Activated CD8-positive, alpha-beta T cell treated with anti-CD3 and anti-CD28 coated beads for 36 hours (primary cell): Measurements from ENCODE around the gene IVNS1ABP. TPM values are rescaled to one million over a fixed set of nuclear protein-coding genes. Genes with fewer than 3 reads are reported as not detected.

Source experiments
- ATAC-seq: fragments of 200-7000 bp; cut with Tn5 transposase; one replicate; pipeline ENCODE4 v1.10.0; 2021; ENCODE audit warnings: mild to moderate bottlenecking, moderate library complexity
- CTCF ChIA-PET: fragments of 350-600 bp; sonication (Branson Sonifier 250); formaldehyde crosslinking; loops from one replicate; lab custom pipeline; 2021; ENCODE audit warnings: antibody characterized with exemption; lab: Charles Lee
- POLR2A ChIA-PET: fragments of 350-600 bp; sonication (Branson Sonifier 250); formaldehyde crosslinking; loops from one replicate; lab custom pipeline; 2021; ENCODE audit warnings: antibody characterized with exemption; lab: Charles Lee
- DNase-seq: peaks from one replicate; pipeline ENCODE4 v3.0.0-alpha.2; 2020
- H3K27ac Mint-ChIP-seq: one replicate; pipeline ENCODE4 v1.8.0; 2021; ENCODE audit warnings: mild to moderate bottlenecking, mixed read lengths
- H3K27me3 Mint-ChIP-seq: one replicate; pipeline ENCODE4 v1.8.0; 2021; ENCODE audit warnings: mixed read lengths
- H3K36me3 Mint-ChIP-seq: one replicate; pipeline ENCODE4 v1.8.0; 2021; ENCODE audit warnings: low read depth, mixed read lengths
- H3K4me1 Mint-ChIP-seq: one replicate; pipeline ENCODE4 v1.8.0; 2021; ENCODE audit warnings: low read depth, mixed read lengths
- H3K4me3 Mint-ChIP-seq: one replicate; pipeline ENCODE4 v1.8.0; 2021; ENCODE audit warnings: mild to moderate bottlenecking, moderate library complexity, mixed read lengths
- H3K9me3 Mint-ChIP-seq: one replicate; pipeline ENCODE4 v1.8.0; 2021; ENCODE audit warnings: mixed read lengths
- intact Hi-C: fragments of 100-400 bp; cut with micrococcal nuclease; formaldehyde crosslinking; loops from one replicate; pipeline ENCODE4 v1.10.0; 2022
- total RNA-seq, 2 experiments: library from RNA; stranded (reverse); gene quantifications; one replicate each; pipeline ENCODE4 v1.2.3, GENCODE V29; 2021
- TF ChIP-seq, protein P1 (sequence below): fragments of 200-600 bp; IDR thresholded peaks from one replicate; pipeline ENCODE4 v1.8.0; 2022; ENCODE audit warnings: antibody characterized with exemption, mild to moderate bottlenecking

IVNS1ABP gene
- total RNA-seq, 2 experiments from 2014 or later: 244 to 256 TPM

GRCh38 chr1:185358957-185359356 lies 41.9 kb upstream of the IVNS1ABP start:
- Mint-ChIP-seq H3K4me1 (no peaks in the 10 kb centered on the region), H3K9me3 (peaks cover 14% of the 10 kb centered on the region), H3K4me3 (no peak overlapping the region), H3K27me3 (no peaks in the 10 kb centered on the region), H3K27ac (no peak overlapping the region), H3K36me3 (peaks cover 3% of the 10 kb centered on the region)
- intact Hi-C loops: no loop called here
- ChIA-PET POLR2A (no interaction called here), CTCF (interaction anchor here (1.4 kb wide), 1 partner anchor 9 kb away, joined by 4 read pairs; no protein-coding TSS in a partner anchor)
- TF ChIP-seq, protein P1, sequence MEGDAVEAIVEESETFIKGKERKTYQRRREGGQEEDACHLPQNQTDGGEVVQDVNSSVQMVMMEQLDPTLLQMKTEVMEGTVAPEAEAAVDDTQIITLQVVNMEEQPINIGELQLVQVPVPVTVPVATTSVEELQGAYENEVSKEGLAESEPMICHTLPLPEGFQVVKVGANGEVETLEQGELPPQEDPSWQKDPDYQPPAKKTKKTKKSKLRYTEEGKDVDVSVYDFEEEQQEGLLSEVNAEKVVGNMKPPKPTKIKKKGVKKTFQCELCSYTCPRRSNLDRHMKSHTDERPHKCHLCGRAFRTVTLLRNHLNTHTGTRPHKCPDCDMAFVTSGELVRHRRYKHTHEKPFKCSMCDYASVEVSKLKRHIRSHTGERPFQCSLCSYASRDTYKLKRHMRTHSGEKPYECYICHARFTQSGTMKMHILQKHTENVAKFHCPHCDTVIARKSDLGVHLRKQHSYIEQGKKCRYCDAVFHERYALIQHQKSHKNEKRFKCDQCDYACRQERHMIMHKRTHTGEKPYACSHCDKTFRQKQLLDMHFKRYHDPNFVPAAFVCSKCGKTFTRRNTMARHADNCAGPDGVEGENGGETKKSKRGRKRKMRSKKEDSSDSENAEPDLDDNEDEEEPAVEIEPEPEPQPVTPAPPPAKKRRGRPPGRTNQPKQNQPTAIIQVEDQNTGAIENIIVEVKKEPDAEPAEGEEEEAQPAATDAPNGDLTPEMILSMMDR: no peak
- ATAC-seq: no peak
- no peak for DNase-seq

GRCh38 chr1:185355947-185356346 lies 38.9 kb upstream of the IVNS1ABP start:
- ChIA-PET CTCF (interaction anchor here (1.2 kb wide), 1 partner anchor 204 kb away, joined by 3 read pairs; no protein-coding TSS in a partner anchor), POLR2A (no interaction called here)
- no peak for DNase-seq
- Mint-ChIP-seq H3K4me1 (no peaks in the 10 kb centered on the region), H3K9me3 (peaks cover 3% of the 10 kb centered on the region), H3K36me3 (no peaks in the 10 kb centered on the region), H3K4me3 (no peak overlapping the region), H3K27me3 (no peaks in the 10 kb centered on the region), H3K27ac (no peak overlapping the region)
- no peak for ATAC-seq
- TF ChIP-seq, protein P1: no peak
- intact Hi-C loops: no loop called here

GRCh38 chr1:185353124-185353523 lies 36.1 kb upstream of the IVNS1ABP start:
- TF ChIP-seq, protein P1: no peak
- ChIA-PET CTCF (no interaction called here), POLR2A (no interaction called here)
- no peak overlapping the region for H3K27ac Mint-ChIP-seq
- no peaks in the 10 kb centered on the region for H3K27me3 Mint-ChIP-seq
- no peaks in the 10 kb centered on the region for H3K4me1 Mint-ChIP-seq
- intact Hi-C loops: no loop called here
- DNase-seq: no peak
- H3K36me3 Mint-ChIP-seq: no peaks in the 10 kb centered on the region
- no peak for ATAC-seq
- no peaks in the 10 kb centered on the region for H3K9me3 Mint-ChIP-seq
- no peak overlapping the region for H3K4me3 Mint-ChIP-seq

- no peaks in the 10 kb centered on the region for H3K9me3 Mint-ChIP-seq
- no peak overlapping the region for H3K4me3 Mint-ChIP-seq
- no peaks in the 10 kb centered on the region for H3K27me3 Mint-ChIP-seq
- no peak for ATAC-seq
- intact Hi-C loops: no loop called here
- DNase-seq: no peak
- no peaks in the 10 kb centered on the region for H3K36me3 Mint-ChIP-seq
- ChIA-PET POLR2A (no interaction called here), CTCF (interaction anchor here (1.4 kb wide), 1 partner anchor 15 kb away, joined by 4 read pairs; no protein-coding TSS in a partner anchor)
- TF ChIP-seq, protein P1: no peak
- no peak overlapping the region for H3K27ac Mint-ChIP-seq
- H3K4me1 Mint-ChIP-seq: peaks cover 2% of the 10 kb centered on the region
Observed at GRCh38 chr1:185351734-185352466, 34.9 kb upstream of the IVNS1ABP start.

- TF ChIP-seq, protein P1: no peak
- ATAC-seq: no peak
- ChIA-PET POLR2A (no interaction called here), CTCF (interaction anchor here (1.0 to 1.1 kb wide), 2 partner anchors 9 to 320 kb away, joined by 3 to 4 read pairs; no protein-coding TSS in a partner anchor)
- Mint-ChIP-seq H3K36me3 (no peaks in the 10 kb centered on the region), H3K4me1 (peaks cover 14% of the 10 kb centered on the region), H3K27ac (no peak overlapping the region), H3K27me3 (no peaks in the 10 kb centered on the region), H3K4me3 (no peak overlapping the region), H3K9me3 (no peaks in the 10 kb centered on the region)
- intact Hi-C loops: no loop called here
- DNase-seq: no peak
Observed at GRCh38 chr1:185350027-185350442, 33.0 kb upstream of the IVNS1ABP start.
